Spleen (tissue), 7 donors: ENCODE measurements around the gene KCNT1.

Experiments
- POLR2A ChIP-seq, 3 donors: fragments of 450-650 bp; IDR thresholded peaks; one replicate each; pipeline ENCODE4 v1.5.1; 2017; ENCODE audit warnings: antibody characterized with exemption in 3 of 3, mild to moderate bottlenecking in 1 of 3
- TF ChIP-seq, protein P1 (sequence below), 11 experiments: fragments of 200-600 bp in 7 of 11; fragments of 450-650 bp in 4 of 11; sonication (generic) in 4 of 11; IDR thresholded peaks in 8 of 11; conservative IDR thresholded peaks in 3 of 11; 1 replicate in 7 of 11; 2 replicates in 4 of 11; pipeline versions ENCODE4 v1.4.0 to v1.8.0; 2016 to 2021; ENCODE audit warnings: antibody characterized with exemption in 11 of 11, inconsistent platforms in 4 of 11, mild to moderate bottlenecking in 1 of 11
- donor health status: DM: no; HTN: no; CAD: no; lungs with moderate emphysema.
- donor health status: DM: no; HTN: no; CAD: no.
- donor health status: DM: no; HTN: no; CAD: no.

GRCh38 chr9:135659252-135659651, 42.7 kb upstream of the KCNT1 start:
- TF ChIP-seq, protein P1, sequence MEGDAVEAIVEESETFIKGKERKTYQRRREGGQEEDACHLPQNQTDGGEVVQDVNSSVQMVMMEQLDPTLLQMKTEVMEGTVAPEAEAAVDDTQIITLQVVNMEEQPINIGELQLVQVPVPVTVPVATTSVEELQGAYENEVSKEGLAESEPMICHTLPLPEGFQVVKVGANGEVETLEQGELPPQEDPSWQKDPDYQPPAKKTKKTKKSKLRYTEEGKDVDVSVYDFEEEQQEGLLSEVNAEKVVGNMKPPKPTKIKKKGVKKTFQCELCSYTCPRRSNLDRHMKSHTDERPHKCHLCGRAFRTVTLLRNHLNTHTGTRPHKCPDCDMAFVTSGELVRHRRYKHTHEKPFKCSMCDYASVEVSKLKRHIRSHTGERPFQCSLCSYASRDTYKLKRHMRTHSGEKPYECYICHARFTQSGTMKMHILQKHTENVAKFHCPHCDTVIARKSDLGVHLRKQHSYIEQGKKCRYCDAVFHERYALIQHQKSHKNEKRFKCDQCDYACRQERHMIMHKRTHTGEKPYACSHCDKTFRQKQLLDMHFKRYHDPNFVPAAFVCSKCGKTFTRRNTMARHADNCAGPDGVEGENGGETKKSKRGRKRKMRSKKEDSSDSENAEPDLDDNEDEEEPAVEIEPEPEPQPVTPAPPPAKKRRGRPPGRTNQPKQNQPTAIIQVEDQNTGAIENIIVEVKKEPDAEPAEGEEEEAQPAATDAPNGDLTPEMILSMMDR (IDR thresholded peaks at IDR 0.05 in 8 of 11, conservative IDR thresholded peaks at IDR 0.05 in 3 of 11) = no peak
- no peak for TF ChIP-seq POLR2A (IDR thresholded peaks at IDR 0.05)
